DND-41 (cell line): Measurements from ENCODE around the gene SLC17A7.

Experiments used
- ATAC-seq: fragments of 200-7000 bp; cut with Tn5 transposase; 3 replicates; pipeline ENCODE4 v1.9.1; 2021; ENCODE audit warnings: low read depth; ENCODE audit not compliant: insufficient read depth
- DNase-seq: peaks from one replicate; pipeline ENCODE4 v3.0.0-alpha.2; 2020
- H2AFZ ChIP-seq: 2 replicates; pipeline ENCODE4 v1.6.0; 2012; ENCODE audit warnings: low read depth, low read length
- H3K27ac ChIP-seq: 2 replicates; pipeline ENCODE4 v1.5.1; 2012; ENCODE audit warnings: low read length, inconsistent platforms
- H3K27me3 ChIP-seq: fragments of 200-600 bp; sonication (generic); 2 replicates; pipeline ENCODE4 v1.6.0; 2012; ENCODE audit warnings: low read length, mild to moderate bottlenecking, inconsistent platforms; ENCODE audit not compliant: insufficient read depth, poor library complexity
- H3K36me3 ChIP-seq: 2 replicates; pipeline ENCODE4 v1.5.1; 2012; ENCODE audit warnings: low read length, inconsistent platforms; ENCODE audit not compliant: insufficient read depth
- H3K4me1 ChIP-seq: 2 replicates; pipeline ENCODE4 v1.5.1; 2012; ENCODE audit warnings: mild to moderate bottlenecking, low read length; ENCODE audit not compliant: insufficient read depth
- H3K4me2 ChIP-seq: 2 replicates; pipeline ENCODE4 v1.6.0; 2012; ENCODE audit warnings: mild to moderate bottlenecking, moderate library complexity, low read length, inconsistent platforms; ENCODE audit not compliant: insufficient read depth
- H3K4me3 ChIP-seq, 2 experiments: fragments of 200-600 bp in 1 of 2; shearing (Covaris generic) in 1 of 2; 2 replicates each; pipeline ENCODE4 v1.5.1; 2012 to 2016; ENCODE audit warnings: inconsistent platforms in 2 of 2, low read length in 2 of 2, mild to moderate bottlenecking in 2 of 2, low read depth in 1 of 2, moderate library complexity in 1 of 2
- H3K79me2 ChIP-seq: 2 replicates; pipeline ENCODE4 v1.6.0; 2012; ENCODE audit warnings: low read length, inconsistent platforms; ENCODE audit not compliant: insufficient read depth
- H3K9ac ChIP-seq: 2 replicates; pipeline ENCODE4 v1.6.0; 2012; ENCODE audit warnings: low read depth, mild to moderate bottlenecking, inconsistent platforms, low read length, moderate library complexity
- H3K9me3 ChIP-seq: 2 replicates; pipeline ENCODE4 v1.5.1; 2012; ENCODE audit warnings: low read length, moderate library complexity, mild to moderate bottlenecking, inconsistent platforms; ENCODE audit not compliant: insufficient read depth, severe bottlenecking
- H4K20me1 ChIP-seq: 2 replicates; pipeline ENCODE4 v1.6.0; 2012; ENCODE audit warnings: low read length; ENCODE audit not compliant: insufficient read depth
- CTCF ChIP-seq: IDR thresholded peaks from 2 replicates; pipeline ENCODE4 v1.5.1; 2012; ENCODE audit warnings: borderline replicate concordance, low read length, moderate library complexity, mild to moderate bottlenecking; ENCODE audit not compliant: poor library complexity, severe bottlenecking; ENCODE audit errors: extremely low read depth
- EZH2 ChIP-seq: IDR thresholded peaks from 3 replicates; pipeline ENCODE4 v1.6.1; 2012; ENCODE audit warnings: borderline replicate concordance, low read depth, mild to moderate bottlenecking, moderate library complexity, low read length, inconsistent platforms; ENCODE audit not compliant: severe bottlenecking

Gene SLC17A7

GRCh38 chr19:49470615-49470978, 29.3 kb upstream of the SLC17A7 start:
- TF ChIP-seq CTCF (no peak), EZH2 (no peak)
- no peak overlapping the region for H3K27ac ChIP-seq
- H4K20me1 ChIP-seq = no peaks in the 10 kb centered on the region
- no peak overlapping the region for H3K4me3 ChIP-seq
- H3K9me3 ChIP-seq = no peaks in the 10 kb centered on the region
- peaks cover 43% of the 10 kb centered on the region for H3K36me3 ChIP-seq
- DNase-seq (no peak), ATAC-seq (no peak)
- H3K79me2 ChIP-seq = no peaks in the 10 kb centered on the region
- no peak overlapping the region for H3K4me2 ChIP-seq
- H3K27me3 ChIP-seq = no peaks in the 10 kb centered on the region
- H3K9ac ChIP-seq = no peak overlapping the region
- H2AFZ ChIP-seq = no peak overlapping the region
- H3K4me1 ChIP-seq = peaks cover 30% of the 10 kb centered on the region

- Histone ChIP-seq H2AFZ (no peak overlapping the region), H4K20me1 (no peaks in the 10 kb centered on the region), H3K4me3 (no peak overlapping the region), H3K4me1 (peaks cover 29% of the 10 kb centered on the region), H3K9me3 (no peaks in the 10 kb centered on the region), H3K79me2 (no peaks in the 10 kb centered on the region), H3K27ac (no peak overlapping the region), H3K4me2 (no peak overlapping the region), H3K9ac (no peak overlapping the region), H3K27me3 (no peaks in the 10 kb centered on the region), H3K36me3 (peaks cover 49% of the 10 kb centered on the region)
- TF ChIP-seq EZH2 (no peak), CTCF (peak; percentile 44)
- ATAC-seq (no peak), DNase-seq (peak; percentile 37)
Observed at GRCh38 chr19:49469828-49470614, 28.7 kb upstream of the SLC17A7 start.

GRCh38 chr19:49468746-49469447, 27.6 kb upstream of the SLC17A7 start:
- Histone ChIP-seq H3K4me3 (no peak overlapping the region), H4K20me1 (no peaks in the 10 kb centered on the region), H3K4me2 (no peak overlapping the region), H3K9ac (no peak overlapping the region), H2AFZ (no peak overlapping the region), H3K4me1 (peaks cover 19% of the 10 kb centered on the region), H3K9me3 (no peaks in the 10 kb centered on the region), H3K36me3 (peaks cover 58% of the 10 kb centered on the region), H3K27me3 (no peaks in the 10 kb centered on the region), H3K79me2 (no peaks in the 10 kb centered on the region), H3K27ac (no peak overlapping the region)
- DNase-seq (no peak), ATAC-seq (no peak)
- TF ChIP-seq EZH2 (no peak), CTCF (no peak)
